Stimulated activated CD4-positive, alpha-beta T cell treated with anti-CD3 and anti-CD28 coated beads, TNF-alpha, amount 100 ng/mL, for 1 hour (primary cell): ENCODE measurements around the gene ANKS1B.
"Not testable (repeated sequence)": the region's sequence is repeated elsewhere in the genome, so short reads cannot be mapped to it uniquely, and the experiment has no call there.

Experiments used
- DNase-seq, 3 donors: peaks; one replicate each; pipeline ENCODE4 v3.0.0-alpha.2; 2020; ENCODE audit warnings: low read depth in 3 of 3, low spot score in 1 of 3

ANKS1B gene

GRCh38 chr12:99600388-99600787 lies 384.3 kb downstream of the ANKS1B start:
- no peak for DNase-seq

GRCh38 chr12:99598785-99599184 lies 386.0 kb downstream of the ANKS1B start:
- no peak for DNase-seq

- DNase-seq, result no peak
Measured at GRCh38 chr12:99596762-99597161, 388.0 kb downstream of the ANKS1B start.

GRCh38 chr12:99577125-99577524 lies 407.6 kb downstream of the ANKS1B start:
- not testable (repeated sequence) for DNase-seq

- no peak for DNase-seq
Measured at GRCh38 chr12:99573980-99574379, 410.8 kb downstream of the ANKS1B start.

- no peak for DNase-seq
Measured at GRCh38 chr12:99567072-99567471, 417.7 kb downstream of the ANKS1B start.

- no peak for DNase-seq
Measured at GRCh38 chr12:99558109-99558508, 426.6 kb downstream of the ANKS1B start.

- no peak for DNase-seq
Measured at GRCh38 chr12:99553461-99553860, 431.3 kb downstream of the ANKS1B start.

GRCh38 chr12:99552022-99552421 lies 432.7 kb downstream of the ANKS1B start:
- no peak for DNase-seq

- DNase-seq, result no peak
Measured at GRCh38 chr12:99549651-99550050, 435.1 kb downstream of the ANKS1B start.

GRCh38 chr12:99549196-99549595 lies 435.5 kb downstream of the ANKS1B start:
- no peak for DNase-seq

- DNase-seq, result no peak
Measured at GRCh38 chr12:99544457-99544856, 440.3 kb downstream of the ANKS1B start.

GRCh38 chr12:99529966-99530365 lies 454.8 kb downstream of the ANKS1B start:
- no peak for DNase-seq

- no peak for DNase-seq
Measured at GRCh38 chr12:99528478-99528877, 456.3 kb downstream of the ANKS1B start.

- no peak for DNase-seq
Measured at GRCh38 chr12:99523853-99524252, 460.9 kb downstream of the ANKS1B start.

GRCh38 chr12:99522456-99522855 lies 462.3 kb downstream of the ANKS1B start:
- DNase-seq, result no peak

- DNase-seq, result no peak
Measured at GRCh38 chr12:99521664-99522063, 463.1 kb downstream of the ANKS1B start.

GRCh38 chr12:99513066-99513465 lies 471.7 kb downstream of the ANKS1B start:
- DNase-seq, result no peak

GRCh38 chr12:99505805-99506204 lies 478.9 kb downstream of the ANKS1B start:
- DNase-seq, result no peak

- no peak for DNase-seq
Measured at GRCh38 chr12:99498756-99499155, 486.0 kb downstream of the ANKS1B start.

GRCh38 chr12:99495799-99496198 lies 488.9 kb downstream of the ANKS1B start:
- DNase-seq, result no peak

- DNase-seq, result no peak
Measured at GRCh38 chr12:99493197-99493596, 491.5 kb downstream of the ANKS1B start.

- DNase-seq, result no peak
Measured at GRCh38 chr12:99486277-99486676, 498.5 kb downstream of the ANKS1B start.

GRCh38 chr12:99479149-99479548 lies 505.6 kb downstream of the ANKS1B start:
- DNase-seq, result no peak
